ENCODE measurements around the gene ARID5B.
"Not testable (repeated sequence)": the region's sequence is repeated elsewhere in the genome, so short reads cannot be mapped to it uniquely, and the experiment has no call there.

The ARID5B gene

GRCh38 chr10:62019685-62020359, 118.3 kb downstream of the ARID5B start:
- DNase-seq: no peak

- no peak for DNase-seq
Observed at GRCh38 chr10:62021128-62021665, 119.7 kb downstream of the ARID5B start.

- DNase-seq: no peak
Observed at GRCh38 chr10:62021978-62022802, 120.7 kb downstream of the ARID5B start.

- DNase-seq: no peak
Observed at GRCh38 chr10:62022830-62023229, 121.3 kb downstream of the ARID5B start.

GRCh38 chr10:62023329-62023728, 121.8 kb downstream of the ARID5B start:
- DNase-seq: no peak

- DNase-seq: no peak
Observed at GRCh38 chr10:62024026-62024701, 122.7 kb downstream of the ARID5B start.

GRCh38 chr10:62025134-62025794, 123.8 kb downstream of the ARID5B start:
- DNase-seq: no peak

GRCh38 chr10:62025901-62026879, 124.7 kb downstream of the ARID5B start:
- no peak for DNase-seq

- no peak for DNase-seq
Observed at GRCh38 chr10:62027841-62028501, 126.5 kb downstream of the ARID5B start.

GRCh38 chr10:62028502-62028842, 127.0 kb downstream of the ARID5B start:
- DNase-seq: not testable (repeated sequence)

- no peak for DNase-seq
Observed at GRCh38 chr10:62029401-62029800, 127.9 kb downstream of the ARID5B start.

GRCh38 chr10:62031507-62031906, 130.0 kb downstream of the ARID5B start:
- DNase-seq: no peak

- DNase-seq: no peak
Observed at GRCh38 chr10:62033125-62033524, 131.6 kb downstream of the ARID5B start.

- no peak for DNase-seq
Observed at GRCh38 chr10:62034096-62034640, 132.7 kb downstream of the ARID5B start.

- DNase-seq: no peak
Observed at GRCh38 chr10:62036186-62037081, 134.9 kb downstream of the ARID5B start.

- DNase-seq: no peak
Observed at GRCh38 chr10:62037166-62037831, 135.8 kb downstream of the ARID5B start.

GRCh38 chr10:62037890-62038608, 136.6 kb downstream of the ARID5B start:
- DNase-seq: no peak

GRCh38 chr10:62038609-62039190, 137.2 kb downstream of the ARID5B start:
- DNase-seq: peak; percentile 41

Measured in NCI-H510A (cell line).